ENCODE data around the gene FANCE.

FANCE gene

DNA sequence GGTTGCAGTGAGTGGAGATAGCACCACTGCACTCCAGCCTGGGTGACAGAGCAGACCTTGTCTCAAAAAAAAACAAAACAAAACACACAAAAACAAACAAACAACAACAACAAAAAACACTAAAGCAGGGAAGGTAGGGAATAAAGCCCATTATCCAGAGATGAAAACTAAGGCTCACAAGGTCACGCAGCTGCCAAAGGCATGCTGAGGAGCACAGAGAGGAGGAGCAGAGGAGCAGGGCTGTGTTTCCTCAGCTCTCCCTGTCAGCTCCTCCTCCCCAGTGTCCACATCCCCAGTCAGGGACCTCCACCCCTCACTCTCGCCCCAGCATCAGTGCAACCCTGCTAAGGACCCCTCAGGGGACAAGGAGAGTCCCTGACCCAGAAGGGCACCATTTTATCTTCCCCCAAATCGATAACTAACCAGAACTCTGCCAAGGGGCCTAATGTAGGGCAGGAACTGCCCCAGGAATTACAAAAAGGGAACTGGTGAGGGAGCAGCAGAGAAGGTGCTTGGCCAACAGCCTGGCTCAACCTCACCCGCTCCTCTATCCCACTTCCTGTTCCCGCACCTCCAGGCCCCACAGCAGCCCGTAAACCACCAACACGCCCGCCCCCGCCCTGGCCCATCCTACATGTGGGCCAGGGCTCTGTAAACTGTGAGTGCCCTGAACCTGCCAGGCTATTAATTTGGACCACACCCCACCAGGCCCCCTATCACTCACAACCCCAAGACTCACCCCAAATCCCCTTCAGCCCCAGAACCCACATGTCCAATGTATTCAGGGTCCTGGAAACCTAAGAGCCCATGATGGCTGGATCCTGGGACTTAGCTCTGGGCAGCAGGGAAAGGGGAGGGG, 35.7 kb downstream of the FANCE start:
- Histone ChIP-seq H3K4me3 (ENCODE audit: low read length) (no peak overlapping the region), H3K4me1 (ENCODE audit: insufficient read depth, low read length) (peaks cover 37% of the 10 kb centered on the region), H3K27me3 (ENCODE audit: insufficient read depth, low read length) (no peaks in the 10 kb centered on the region), H3K36me3 (ENCODE audit: insufficient read depth, low read length) (no peaks in the 10 kb centered on the region), H2AFZ (ENCODE audit: low read depth, low read length) (no peak overlapping the region), H3K9me3 (ENCODE audit: low read length) (no peaks in the 10 kb centered on the region)

DNA sequence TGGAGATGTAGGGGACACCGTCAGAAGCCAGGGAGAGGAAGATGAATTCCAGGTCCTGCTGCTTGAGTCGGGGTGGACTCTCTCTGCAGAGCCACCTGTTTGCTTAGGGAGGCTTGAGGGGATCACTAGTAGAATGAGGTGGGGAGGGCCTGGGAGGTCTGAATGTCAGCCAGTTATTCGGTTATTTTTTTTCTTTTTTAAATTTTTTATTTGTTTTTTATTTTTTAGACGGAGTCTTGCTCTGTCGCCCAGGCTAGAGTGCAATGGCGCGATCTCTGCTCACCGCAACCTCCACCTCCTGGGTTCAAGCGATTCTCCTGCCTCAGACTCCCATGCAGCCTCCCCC, 36.4 kb downstream of the FANCE start:
- Histone ChIP-seq H3K27me3 (ENCODE audit: insufficient read depth, low read length) (no peaks in the 10 kb centered on the region), H3K36me3 (ENCODE audit: insufficient read depth, low read length) (no peaks in the 10 kb centered on the region), H3K4me1 (ENCODE audit: insufficient read depth, low read length) (peaks cover 43% of the 10 kb centered on the region), H3K4me3 (ENCODE audit: low read length) (no peak overlapping the region), H3K9me3 (ENCODE audit: low read length) (no peaks in the 10 kb centered on the region), H2AFZ (ENCODE audit: low read depth, low read length) (no peak overlapping the region)

- no peaks in the 10 kb centered on the region for H3K36me3 ChIP-seq (ENCODE audit: insufficient read depth, low read length)
- H3K4me3 ChIP-seq (ENCODE audit: low read length), result no peak overlapping the region
- H3K9me3 ChIP-seq (ENCODE audit: low read length), result no peaks in the 10 kb centered on the region
- peaks cover 49% of the 10 kb centered on the region for H3K4me1 ChIP-seq (ENCODE audit: insufficient read depth, low read length)
- no peaks in the 10 kb centered on the region for H3K27me3 ChIP-seq (ENCODE audit: insufficient read depth, low read length)
- no peak overlapping the region for H2AFZ ChIP-seq (ENCODE audit: low read depth, low read length)
Observed at GRCh38 chr6:35489066-35489465, 36.9 kb downstream of the FANCE start.

- Histone ChIP-seq H3K27me3 (ENCODE audit: insufficient read depth, low read length) (no peaks in the 10 kb centered on the region), H3K36me3 (ENCODE audit: insufficient read depth, low read length) (no peaks in the 10 kb centered on the region), H3K4me1 (ENCODE audit: insufficient read depth, low read length) (peaks cover 59% of the 10 kb centered on the region), H2AFZ (ENCODE audit: low read depth, low read length) (peak overlapping the region; percentile 7), H3K9me3 (ENCODE audit: low read length) (no peaks in the 10 kb centered on the region), H3K4me3 (ENCODE audit: low read length) (peak overlapping the region; percentile 19)
Observed at GRCh38 chr6:35489995-35490791, 38.1 kb downstream of the FANCE start.

- H2AFZ ChIP-seq (ENCODE audit: low read depth, low read length), result peak overlapping the region; percentile 7
- H3K9me3 ChIP-seq (ENCODE audit: low read length), result no peaks in the 10 kb centered on the region
- H3K27me3 ChIP-seq (ENCODE audit: insufficient read depth, low read length), result no peaks in the 10 kb centered on the region
- peak overlapping the region; percentile 19 for H3K4me3 ChIP-seq (ENCODE audit: low read length)
- peaks cover 60% of the 10 kb centered on the region for H3K4me1 ChIP-seq (ENCODE audit: insufficient read depth, low read length)
- H3K36me3 ChIP-seq (ENCODE audit: insufficient read depth, low read length), result no peaks in the 10 kb centered on the region
Observed at GRCh38 chr6:35490821-35491557, 38.9 kb downstream of the FANCE start.

DNA sequence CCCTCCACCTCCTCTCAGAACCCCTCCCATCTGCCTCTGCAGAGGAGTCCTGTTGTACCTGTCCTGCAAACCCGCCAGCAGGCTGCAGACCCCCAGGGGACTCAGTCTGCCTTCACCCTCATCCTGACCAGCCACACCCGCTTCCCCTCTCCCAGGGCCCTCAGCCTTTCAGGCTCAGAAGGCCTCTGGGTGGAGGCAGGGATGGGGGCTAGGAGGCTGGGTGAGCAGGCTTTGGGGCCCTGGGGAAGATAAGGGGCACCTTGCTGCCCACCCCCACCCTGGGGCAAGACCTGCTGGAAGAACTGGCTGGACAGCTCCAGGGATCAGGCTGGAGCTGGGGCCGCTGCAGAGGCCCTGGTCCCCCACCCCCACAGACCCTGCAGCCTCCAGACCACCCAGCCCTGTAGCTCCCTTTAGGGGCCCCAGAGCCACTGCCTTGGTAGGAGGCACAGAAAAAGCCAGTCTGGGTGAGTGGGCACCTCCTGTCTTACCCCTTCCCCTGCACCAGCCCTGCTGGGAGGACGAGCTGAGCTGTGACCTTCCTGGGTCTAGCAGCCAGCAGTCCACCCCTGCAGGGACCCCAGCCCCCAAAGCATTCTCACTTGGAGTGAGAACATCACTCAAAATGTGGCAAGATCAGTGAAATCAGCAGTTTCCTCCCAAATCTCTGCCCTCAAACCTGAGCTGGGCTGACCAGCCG, 39.6 kb downstream of the FANCE start:
- H3K36me3 ChIP-seq (ENCODE audit: insufficient read depth, low read length), result no peaks in the 10 kb centered on the region
- H3K27me3 ChIP-seq (ENCODE audit: insufficient read depth, low read length), result no peaks in the 10 kb centered on the region
- no peak overlapping the region for H3K4me3 ChIP-seq (ENCODE audit: low read length)
- H3K9me3 ChIP-seq (ENCODE audit: low read length), result no peaks in the 10 kb centered on the region
- peaks cover 60% of the 10 kb centered on the region for H3K4me1 ChIP-seq (ENCODE audit: insufficient read depth, low read length)
- no peak overlapping the region for H2AFZ ChIP-seq (ENCODE audit: low read depth, low read length)

DNA sequence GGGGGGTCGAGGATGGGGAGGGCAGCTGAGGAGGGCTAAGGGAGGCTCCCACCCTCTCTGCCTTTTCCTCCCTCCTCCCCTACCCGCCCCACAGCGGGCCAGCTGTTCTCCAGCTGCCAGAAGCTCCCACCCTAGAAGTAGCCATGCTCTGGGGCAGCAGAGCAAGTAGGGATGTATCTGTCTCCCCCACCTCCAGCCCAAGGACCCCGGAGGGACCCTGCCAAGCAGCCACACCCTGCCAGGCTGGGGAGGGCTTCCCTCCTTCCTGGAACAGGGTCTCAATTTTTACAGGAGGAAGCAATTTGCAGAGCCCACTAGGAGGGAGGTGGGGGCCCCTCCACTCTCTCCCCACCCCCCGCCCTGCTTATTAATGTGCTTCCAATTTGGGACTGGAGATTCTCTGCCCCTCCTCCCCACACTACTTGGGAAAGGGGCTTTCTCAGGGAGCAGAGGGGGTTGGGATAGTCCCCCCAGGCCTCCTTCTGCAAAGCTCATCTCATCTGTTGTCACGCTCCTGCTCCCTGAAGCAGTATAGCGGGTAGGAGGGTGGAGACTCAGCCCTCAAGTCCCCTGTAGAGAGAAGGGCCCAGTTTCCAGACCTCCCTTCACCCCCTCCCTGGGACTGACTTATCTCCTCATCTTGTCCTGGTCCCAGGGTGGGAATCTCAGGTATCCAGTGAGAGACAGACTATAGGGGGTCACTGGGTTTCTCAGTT, 40.3 kb downstream of the FANCE start:
- H3K27me3 ChIP-seq (ENCODE audit: insufficient read depth, low read length), result no peaks in the 10 kb centered on the region
- no peak overlapping the region for H2AFZ ChIP-seq (ENCODE audit: low read depth, low read length)
- H3K4me3 ChIP-seq (ENCODE audit: low read length), result no peak overlapping the region
- no peaks in the 10 kb centered on the region for H3K36me3 ChIP-seq (ENCODE audit: insufficient read depth, low read length)
- H3K4me1 ChIP-seq (ENCODE audit: insufficient read depth, low read length), result peaks cover 60% of the 10 kb centered on the region
- H3K9me3 ChIP-seq (ENCODE audit: low read length), result no peaks in the 10 kb centered on the region

DNA sequence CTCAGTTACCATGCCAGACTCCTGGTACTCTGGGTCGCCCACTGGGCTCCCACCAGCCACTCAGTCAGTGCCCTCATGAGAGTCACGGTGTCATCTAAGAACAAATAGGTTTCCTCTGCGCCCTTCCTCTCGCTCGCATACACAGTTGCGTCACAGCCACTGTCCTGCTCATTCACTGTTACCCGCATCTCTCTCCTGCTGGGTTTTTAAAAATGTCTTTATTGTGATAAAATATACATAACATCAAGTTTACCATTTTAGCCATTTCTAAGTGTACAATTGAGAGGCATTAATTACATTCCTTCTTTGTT, 40.8 kb downstream of the FANCE start:
- H3K9me3 ChIP-seq (ENCODE audit: low read length), result no peaks in the 10 kb centered on the region
- no peak overlapping the region for H2AFZ ChIP-seq (ENCODE audit: low read depth, low read length)
- H3K4me1 ChIP-seq (ENCODE audit: insufficient read depth, low read length), result peaks cover 60% of the 10 kb centered on the region
- H3K27me3 ChIP-seq (ENCODE audit: insufficient read depth, low read length), result no peaks in the 10 kb centered on the region
- H3K4me3 ChIP-seq (ENCODE audit: low read length), result no peak overlapping the region
- no peaks in the 10 kb centered on the region for H3K36me3 ChIP-seq (ENCODE audit: insufficient read depth, low read length)

GRCh38 chr6:35493307-35493983, 41.3 kb downstream of the FANCE start:
- Histone ChIP-seq H3K27me3 (ENCODE audit: insufficient read depth, low read length) (no peaks in the 10 kb centered on the region), H3K4me3 (ENCODE audit: low read length) (no peak overlapping the region), H3K4me1 (ENCODE audit: insufficient read depth, low read length) (peaks cover 60% of the 10 kb centered on the region)

GRCh38 chr6:35494161-35494563, 42.0 kb downstream of the FANCE start:
- H3K27me3 ChIP-seq (ENCODE audit: insufficient read depth, low read length), result no peaks in the 10 kb centered on the region
- peaks cover 60% of the 10 kb centered on the region for H3K4me1 ChIP-seq (ENCODE audit: insufficient read depth, low read length)
- H3K36me3 ChIP-seq (ENCODE audit: insufficient read depth, low read length), result no peaks in the 10 kb centered on the region
- no peak overlapping the region for H2AFZ ChIP-seq (ENCODE audit: low read depth, low read length)
- H3K4me3 ChIP-seq (ENCODE audit: low read length), result no peak overlapping the region
- H3K9me3 ChIP-seq (ENCODE audit: low read length), result no peaks in the 10 kb centered on the region

More at GRCh38 chr6:35493307-35493983, 41.3 kb downstream of the FANCE start:
- H3K36me3 ChIP-seq (ENCODE audit: insufficient read depth, low read length), result no peaks in the 10 kb centered on the region
- no peak overlapping the region for H2AFZ ChIP-seq (ENCODE audit: low read depth, low read length)
- no peaks in the 10 kb centered on the region for H3K9me3 ChIP-seq (ENCODE audit: low read length)

GRCh38 chr6:35495258-35496035, 43.3 kb downstream of the FANCE start:
- Histone ChIP-seq H3K9me3 (ENCODE audit: low read length) (no peaks in the 10 kb centered on the region), H3K4me1 (ENCODE audit: insufficient read depth, low read length) (peaks cover 56% of the 10 kb centered on the region), H2AFZ (ENCODE audit: low read depth, low read length) (no peak overlapping the region), H3K4me3 (ENCODE audit: low read length) (peak overlapping the region; percentile 56), H3K36me3 (ENCODE audit: insufficient read depth, low read length) (no peaks in the 10 kb centered on the region), H3K27me3 (ENCODE audit: insufficient read depth, low read length) (no peaks in the 10 kb centered on the region)
